ENCODE data around the gene PRDX2. TPM values are rescaled to one million over a fixed set of nuclear protein-coding genes. Genes with fewer than 3 reads are reported as not detected.
A peak's percentile ranks its signal among the peaks of the same experiment; 100 is the strongest.

Gene PRDX2
- total and polyA plus RNA-seq, 10 of the 15 experiments (the other 5 are each of a cell fraction or from before 2014, with no cell fraction given): 93.0 to 812 (median 344) TPM

GRCh38 chr19:12791345-12792050, 10.1 kb downstream of the PRDX2 start, which contains the start of gene JUNB (continued):
- TF ChIP-seq MYC (IDR thresholded peaks at IDR 0.05; ENCODE audit: insufficient read depth, insufficient read length, insufficient replicate concordance, low read length, severe bottlenecking) (peak; percentile 39), SIX5 (IDR thresholded peaks at IDR 0.05; ENCODE audit: low read depth, low read length, severe bottlenecking) (no peak), RELB (IDR thresholded peaks at IDR 0.05; ENCODE audit: low read depth) (peak; percentile 67; the same call in 1 of the 2 replicates), TCF3 (IDR thresholded peaks at IDR 0.05; ENCODE audit: borderline replicate concordance, insufficient read depth, low read depth, low read length) (peak; percentile 98), ZNF207 (IDR thresholded peaks at IDR 0.05; ENCODE audit: borderline replicate concordance) (peak; percentile 72; the same call in 1 of the 2 replicates), ZNF384 (IDR thresholded peaks at IDR 0.05; ENCODE audit: borderline replicate concordance, low read depth, low read length) (peak; percentile 22; the same call in 1 of the 2 replicates), STAT3 (IDR thresholded peaks at IDR 0.05; ENCODE audit: low read depth, low read length) (no peak), ZSCAN29 (IDR thresholded peaks at IDR 0.05) (peak; percentile 41; the same call in 1 of the 2 replicates), ZNF592 (IDR thresholded peaks at IDR 0.05) (peak; percentile 75), RAD51 (IDR thresholded peaks at IDR 0.05) (no peak), ETV6 (conservative IDR thresholded peaks at IDR 0.05 in 1 of 2, IDR thresholded peaks at IDR 0.05 in 1 of 2; ENCODE audit: borderline replicate concordance in 1 of 2, low read depth in 1 of 2) (no peak; a peak in 1 of 4 replicates), ATF2 (IDR thresholded peaks at IDR 0.05; ENCODE audit: low read length) (no peak), ZNF24 (IDR thresholded peaks at IDR 0.05) (peak; percentile 59; the same call in 1 of the 2 replicates), MTA2 (IDR thresholded peaks at IDR 0.05; ENCODE audit: low read depth) (no peak), SIN3A (IDR thresholded peaks at IDR 0.05; ENCODE audit: low read depth, low read length) (peak; percentile 79; the same call in 1 of the 2 replicates), NFXL1 (IDR thresholded peaks at IDR 0.05; ENCODE audit: borderline replicate concordance) (no peak), RAD21 (IDR thresholded peaks at IDR 0.05; ENCODE audit: insufficient read depth, low read depth, low read length) (peak; percentile 18; the same call in 1 of the 2 replicates), MXI1 (IDR thresholded peaks at IDR 0.05; ENCODE audit: low read depth, low read length) (peak; percentile 94)

Measured in GM12878 (cell line).